HG03442 (cell line): ENCODE results near the gene WDR4.
"Not testable (repeated sequence)": the region's sequence is repeated elsewhere in the genome, so short reads cannot be mapped to it uniquely, and the experiment has no call there.

ENCODE experiments used
- ATAC-seq: cut with Tn5 transposase; IDR thresholded peaks from one replicate; pipeline ENCODE4 v1.9.1; 2021; ENCODE audit warnings: mild to moderate bottlenecking, moderate library complexity; ENCODE audit not compliant: unreplicated experiment

The WDR4 gene

GRCh38 chr21:42878993-42879787 lies at the start of gene WDR4:
TSS of gene WDR4 (minus strand) at chr21:42879539. CDS start at chr21:42879495, 44 bp downstream.
- peak; percentile 82 for ATAC-seq

- not testable (repeated sequence) for ATAC-seq
These were observed 48.3 kb upstream of the WDR4 start for GRCh38 chr21:42927474-42928200.

- ATAC-seq, result no peak
These were observed 46.0 kb upstream of the WDR4 start, which contains the start of gene ERVH48-1 for GRCh38 chr21:42925114-42925926. TSS of gene ERVH48-1 (minus strand) at chr21:42925630. CDS start at chr21:42919006, 6,624 bp downstream.

GRCh38 chr21:42924433-42924751 lies 45.1 kb upstream of the WDR4 start:
- ATAC-seq, result no peak

- ATAC-seq, result peak; percentile 64
These were observed 44.5 kb upstream of the WDR4 start for GRCh38 chr21:42923553-42924432.

- ATAC-seq, result no peak
These were observed 43.6 kb upstream of the WDR4 start for GRCh38 chr21:42922918-42923317.

GRCh38 chr21:42921927-42922326 lies 42.6 kb upstream of the WDR4 start:
- no peak for ATAC-seq

- ATAC-seq, result no peak
These were observed 39.0 kb upstream of the WDR4 start for GRCh38 chr21:42918291-42918690.

- no peak for ATAC-seq
These were observed 34.1 kb upstream of the WDR4 start for GRCh38 chr21:42913476-42913875.

- ATAC-seq, result not testable (repeated sequence)
These were observed 32.6 kb upstream of the WDR4 start for GRCh38 chr21:42911920-42912319.

- not testable (repeated sequence) for ATAC-seq
These were observed 29.1 kb upstream of the WDR4 start for GRCh38 chr21:42908484-42908883.

GRCh38 chr21:42906233-42906632 lies 26.9 kb upstream of the WDR4 start:
- no peak for ATAC-seq

GRCh38 chr21:42905195-42905594 lies 25.9 kb upstream of the WDR4 start:
- ATAC-seq, result no peak

GRCh38 chr21:42903817-42904216 lies 24.5 kb upstream of the WDR4 start:
- ATAC-seq, result no peak

GRCh38 chr21:42900446-42900845 lies 21.1 kb upstream of the WDR4 start:
- ATAC-seq, result no peak

GRCh38 chr21:42892931-42893755 lies 13.8 kb upstream of the WDR4 start, which contains the start of gene NDUFV3:
TSS of gene NDUFV3 (plus strand) at chr21:42893309. CDS start at chr21:42893334, 25 bp downstream.
- peak; percentile 89 for ATAC-seq

GRCh38 chr21:42892582-42892930 lies 13.2 kb upstream of the WDR4 start:
- ATAC-seq, result no peak

- ATAC-seq, result no peak
These were observed 8.0 kb upstream of the WDR4 start for GRCh38 chr21:42887326-42887725.

- ATAC-seq, result no peak
These were observed 4.6 kb upstream of the WDR4 start for GRCh38 chr21:42883921-42884320.
